ENCODE results near the gene CLDN9.

The CLDN9 gene

GRCh38 chr16:3020604-3021448, 8.1 kb downstream of the CLDN9 start:
- no peak for DNase-seq

GRCh38 chr16:3021449-3022207, 8.9 kb downstream of the CLDN9 start:
- DNase-seq: peak; percentile 38

GRCh38 chr16:3022208-3022683, 9.5 kb downstream of the CLDN9 start:
- DNase-seq: no peak

- DNase-seq: no peak
These were observed 10.1 kb downstream of the CLDN9 start for GRCh38 chr16:3022684-3023414.

- peak; percentile 49 for DNase-seq
These were observed 10.6 kb downstream of the CLDN9 start for GRCh38 chr16:3023415-3023668.

- peak; percentile 97 for DNase-seq
These were observed 11.2 kb downstream of the CLDN9 start, which contains the start of the genes HCFC1R1 and THOC6 for GRCh38 chr16:3023669-3024478. TSS of gene HCFC1R1 (minus strand) at chr16:3023942. CDS start at chr16:3023941, 1 bp downstream. TSS of gene THOC6 (plus strand) at chr16:3024035. CDS start at chr16:3024327, 292 bp downstream.

GRCh38 chr16:3025032-3026002, 12.6 kb downstream of the CLDN9 start:
- DNase-seq: no peak

GRCh38 chr16:3026003-3026378, 13.3 kb downstream of the CLDN9 start:
- DNase-seq: no peak

GRCh38 chr16:3026609-3027488, 14.1 kb downstream of the CLDN9 start:
- DNase-seq: no peak

GRCh38 chr16:3027489-3027795, 14.7 kb downstream of the CLDN9 start:
- no peak for DNase-seq

- DNase-seq: peak; percentile 85
These were observed 15.4 kb downstream of the CLDN9 start for GRCh38 chr16:3027983-3028715.

GRCh38 chr16:3028716-3029319, 16.1 kb downstream of the CLDN9 start:
- no peak for DNase-seq

- DNase-seq: no peak
These were observed 16.9 kb downstream of the CLDN9 start for GRCh38 chr16:3029491-3030221.

- DNase-seq: no peak
These were observed 17.8 kb downstream of the CLDN9 start for GRCh38 chr16:3030222-3031212.

- DNase-seq: no peak
These were observed 19.9 kb downstream of the CLDN9 start for GRCh38 chr16:3032624-3033023.

- DNase-seq: no peak
These were observed 22.7 kb downstream of the CLDN9 start for GRCh38 chr16:3035289-3035971.

Data from COR-L47 (cell line).